ENCODE data around the gene PALMD.
A peak's percentile ranks its signal among the peaks of the same experiment; 100 is the strongest.

Gene PALMD, protein sequence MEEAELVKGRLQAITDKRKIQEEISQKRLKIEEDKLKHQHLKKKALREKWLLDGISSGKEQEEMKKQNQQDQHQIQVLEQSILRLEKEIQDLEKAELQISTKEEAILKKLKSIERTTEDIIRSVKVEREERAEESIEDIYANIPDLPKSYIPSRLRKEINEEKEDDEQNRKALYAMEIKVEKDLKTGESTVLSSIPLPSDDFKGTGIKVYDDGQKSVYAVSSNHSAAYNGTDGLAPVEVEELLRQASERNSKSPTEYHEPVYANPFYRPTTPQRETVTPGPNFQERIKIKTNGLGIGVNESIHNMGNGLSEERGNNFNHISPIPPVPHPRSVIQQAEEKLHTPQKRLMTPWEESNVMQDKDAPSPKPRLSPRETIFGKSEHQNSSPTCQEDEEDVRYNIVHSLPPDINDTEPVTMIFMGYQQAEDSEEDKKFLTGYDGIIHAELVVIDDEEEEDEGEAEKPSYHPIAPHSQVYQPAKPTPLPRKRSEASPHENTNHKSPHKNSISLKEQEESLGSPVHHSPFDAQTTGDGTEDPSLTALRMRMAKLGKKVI

GRCh38 chr1:99645699-99646531, at the start of gene PALMD:
PALMD (plus strand) TSS chr1:99646113; CDS start chr1:99646318, 205 bp downstream.
- peak; percentile 33 for DNase-seq (ENCODE audit: low spot score)

- DNase-seq (ENCODE audit: low spot score): no peak
These were observed 47.0 kb upstream of the PALMD start for GRCh38 chr1:99598738-99599411.

DNA sequence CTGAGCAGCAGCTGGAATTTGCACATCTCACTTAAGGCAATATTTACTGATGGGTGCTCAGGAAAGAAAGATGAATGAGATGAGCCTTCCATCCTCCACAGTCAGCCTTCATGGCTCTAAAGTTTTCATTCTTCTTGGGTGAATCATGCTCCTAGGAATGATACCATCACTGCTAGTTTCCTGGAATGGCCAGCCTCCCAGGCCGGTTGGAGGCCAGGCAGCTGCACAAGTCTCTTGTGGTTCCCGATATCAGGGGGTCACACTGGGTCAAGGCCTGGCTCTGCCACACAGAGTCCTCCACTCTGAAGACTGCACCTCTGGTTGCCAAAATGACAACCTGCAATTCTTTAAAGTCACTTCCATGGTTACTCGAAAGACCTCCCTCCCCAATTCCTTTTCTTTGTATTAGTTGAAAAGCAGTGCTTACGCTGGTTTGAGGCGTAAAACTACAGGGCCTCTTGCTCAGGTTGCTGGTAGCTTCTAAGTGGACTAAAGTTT, 46.2 kb upstream of the PALMD start:
- peak; percentile 78 for DNase-seq (ENCODE audit: low spot score)

GRCh38 chr1:99600782-99601181, 45.1 kb upstream of the PALMD start:
- DNase-seq (ENCODE audit: low spot score): no peak

- DNase-seq (ENCODE audit: low spot score): no peak
These were observed 44.7 kb upstream of the PALMD start for GRCh38 chr1:99601208-99601607.

- DNase-seq (ENCODE audit: low spot score): no peak
These were observed 44.1 kb upstream of the PALMD start for GRCh38 chr1:99601709-99602403.

GRCh38 chr1:99602404-99602969, 43.4 kb upstream of the PALMD start:
- no peak for DNase-seq (ENCODE audit: low spot score)

- DNase-seq (ENCODE audit: low spot score): peak; percentile 8
These were observed 42.0 kb upstream of the PALMD start for GRCh38 chr1:99603699-99604560.

- no peak for DNase-seq (ENCODE audit: low spot score)
These were observed 39.6 kb upstream of the PALMD start for GRCh38 chr1:99606306-99606705.

DNA sequence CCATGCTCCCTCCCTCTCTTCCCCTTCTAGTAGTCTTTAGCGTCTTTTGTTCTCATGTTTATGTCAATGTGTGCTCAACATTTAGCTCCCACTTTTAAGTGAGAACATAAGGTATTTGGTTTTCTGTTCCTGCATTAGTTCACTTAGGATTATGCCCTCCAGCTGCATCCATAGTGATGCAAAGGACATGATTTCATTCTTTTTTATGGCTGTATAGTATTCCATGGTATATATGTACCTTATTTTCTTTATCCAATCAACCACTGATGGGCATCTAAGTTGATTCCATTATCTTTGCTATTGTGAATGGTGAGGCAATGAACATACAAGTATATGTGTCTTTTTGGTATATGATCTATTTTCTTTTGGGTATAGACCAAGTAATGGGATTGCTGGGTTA, 38.3 kb upstream of the PALMD start:
- no peak for DNase-seq (ENCODE audit: low spot score)

GRCh38 chr1:99608058-99608457, 37.9 kb upstream of the PALMD start:
- DNase-seq (ENCODE audit: low spot score): no peak

DNA sequence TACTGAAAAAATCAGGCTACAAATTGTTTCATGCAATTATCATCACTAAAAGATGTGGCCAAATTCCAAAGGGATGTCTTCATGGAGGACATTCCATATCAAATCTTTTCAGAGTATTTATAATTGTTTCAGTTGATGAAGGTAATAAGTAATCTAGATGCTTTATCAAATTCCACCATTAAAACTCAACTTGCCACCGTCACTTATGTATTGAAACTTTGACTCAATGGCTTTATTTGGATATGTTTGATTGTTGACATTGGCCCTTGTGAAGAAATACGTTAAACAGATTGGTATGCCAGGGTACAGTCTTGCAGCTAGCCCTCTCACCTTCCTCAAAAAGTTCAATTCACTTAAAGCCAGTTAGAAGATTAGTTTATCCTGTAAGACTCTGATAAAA, 32.2 kb upstream of the PALMD start:
- no peak for DNase-seq (ENCODE audit: low spot score)

GRCh38 chr1:99614728-99615127, 31.2 kb upstream of the PALMD start:
- no peak for DNase-seq (ENCODE audit: low spot score)

GRCh38 chr1:99619583-99619982, 26.3 kb upstream of the PALMD start:
- DNase-seq (ENCODE audit: low spot score): no peak

DNA sequence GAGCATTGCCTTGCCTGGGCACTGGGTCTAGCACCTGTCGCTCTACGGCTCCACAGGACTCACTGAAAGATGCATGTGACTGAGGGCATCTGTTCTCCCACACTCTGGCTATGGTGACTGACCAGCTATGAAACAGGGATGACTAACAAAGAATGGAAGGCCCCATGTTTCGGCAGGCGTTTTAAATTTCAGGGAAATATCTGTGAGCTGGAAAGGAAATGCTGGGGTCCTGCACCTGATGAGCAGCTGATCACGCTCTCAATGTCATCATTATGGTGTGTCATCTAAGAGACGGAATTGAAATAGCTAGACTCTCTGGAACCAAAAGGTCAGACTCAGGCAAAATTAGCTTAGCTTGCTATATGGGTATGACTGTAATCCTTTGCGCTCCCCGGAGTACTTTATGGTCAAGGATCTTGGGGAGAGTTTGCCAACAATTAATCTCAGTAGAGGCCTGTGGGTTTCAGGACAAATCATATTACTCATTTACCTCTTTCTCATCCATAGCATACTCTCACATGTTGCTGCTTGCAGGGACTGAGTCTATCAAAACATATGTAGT, 24.5 kb upstream of the PALMD start:
- DNase-seq (ENCODE audit: low spot score): no peak

GRCh38 chr1:99622702-99623347, 23.1 kb upstream of the PALMD start:
- DNase-seq (ENCODE audit: low spot score): no peak

DNA sequence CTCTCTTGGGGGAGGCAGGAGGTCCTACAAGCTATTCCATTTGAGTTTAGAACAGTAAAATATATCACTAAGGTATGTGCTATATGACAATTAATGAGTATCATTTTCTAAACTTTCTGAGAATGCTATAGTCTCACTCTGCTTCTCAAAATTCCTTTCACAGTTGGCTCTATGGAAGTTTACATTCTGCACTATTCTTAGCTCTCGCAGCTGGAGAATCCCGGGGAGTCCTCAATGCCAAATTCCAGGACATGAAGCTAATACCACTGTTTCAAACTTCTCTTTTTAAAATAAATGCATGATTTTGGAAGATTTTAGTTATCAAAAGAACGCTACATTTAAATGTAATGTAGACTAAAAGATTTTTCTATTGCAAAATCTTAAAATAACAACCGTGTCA, 22.4 kb upstream of the PALMD start:
- DNase-seq (ENCODE audit: low spot score): no peak

GRCh38 chr1:99627615-99628014, 18.3 kb upstream of the PALMD start:
- no peak for DNase-seq (ENCODE audit: low spot score)

DNA sequence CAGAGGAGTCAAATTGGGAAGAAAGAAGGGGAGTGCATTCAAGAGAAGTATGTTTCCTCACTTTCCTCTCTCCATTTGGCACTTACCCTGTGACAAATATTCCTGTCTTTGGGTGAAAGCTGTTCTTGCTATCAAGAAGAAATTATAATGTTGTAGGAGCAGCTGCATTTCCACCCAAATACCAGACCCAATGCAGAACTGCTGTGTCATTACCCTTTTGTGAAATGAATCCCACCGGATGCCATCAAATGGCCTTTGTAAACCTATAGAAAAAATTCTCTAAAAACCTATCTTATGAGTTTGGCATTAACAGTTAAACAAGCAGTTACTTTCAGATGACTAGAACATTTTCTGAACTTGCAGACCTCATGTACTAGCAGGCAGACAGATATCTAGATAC, 16.7 kb upstream of the PALMD start:
- DNase-seq (ENCODE audit: low spot score): no peak
